GM12875 (cell line): ENCODE measurements around the gene KMO.

Experiments used
- H3K4me3 ChIP-seq: one replicate; pipeline ENCODE4 v1.5.1; 2011; ENCODE audit warnings: low read depth, low read length, control low read depth
- TF ChIP-seq, protein P1 (sequence below): IDR thresholded peaks from 2 replicates; pipeline ENCODE4 v1.5.1; 2011; ENCODE audit warnings: low read depth, mild to moderate bottlenecking, control low read depth, inconsistent platforms, low read length, moderate library complexity, borderline replicate concordance; ENCODE audit not compliant: insufficient read depth

KMO gene

DNA sequence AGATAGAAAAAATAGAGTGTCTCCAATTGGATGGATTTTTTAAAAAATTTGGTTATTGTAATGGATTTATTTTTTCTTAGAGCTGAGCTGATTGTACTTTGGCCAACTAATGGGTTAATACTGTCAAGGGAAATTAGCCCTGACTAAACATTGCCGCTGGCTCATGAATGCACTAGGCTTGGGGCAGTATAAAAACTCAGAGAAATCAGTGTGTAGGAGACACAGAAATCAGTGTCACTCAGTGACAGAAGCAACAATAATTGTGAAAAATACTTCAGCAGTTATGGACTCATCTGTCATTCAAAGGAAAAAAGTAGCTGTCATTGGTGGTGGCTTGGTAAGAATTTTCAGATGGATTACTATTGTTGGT, at the start of gene KMO:
TSS of gene KMO (plus strand) at position 217 of the 370 bp plus-strand sequence. CDS start at position 284, 67 bp downstream.
- peak within 1 kb of the TSS; percentile 38 for H3K4me3 ChIP-seq
- TF ChIP-seq, protein P1, sequence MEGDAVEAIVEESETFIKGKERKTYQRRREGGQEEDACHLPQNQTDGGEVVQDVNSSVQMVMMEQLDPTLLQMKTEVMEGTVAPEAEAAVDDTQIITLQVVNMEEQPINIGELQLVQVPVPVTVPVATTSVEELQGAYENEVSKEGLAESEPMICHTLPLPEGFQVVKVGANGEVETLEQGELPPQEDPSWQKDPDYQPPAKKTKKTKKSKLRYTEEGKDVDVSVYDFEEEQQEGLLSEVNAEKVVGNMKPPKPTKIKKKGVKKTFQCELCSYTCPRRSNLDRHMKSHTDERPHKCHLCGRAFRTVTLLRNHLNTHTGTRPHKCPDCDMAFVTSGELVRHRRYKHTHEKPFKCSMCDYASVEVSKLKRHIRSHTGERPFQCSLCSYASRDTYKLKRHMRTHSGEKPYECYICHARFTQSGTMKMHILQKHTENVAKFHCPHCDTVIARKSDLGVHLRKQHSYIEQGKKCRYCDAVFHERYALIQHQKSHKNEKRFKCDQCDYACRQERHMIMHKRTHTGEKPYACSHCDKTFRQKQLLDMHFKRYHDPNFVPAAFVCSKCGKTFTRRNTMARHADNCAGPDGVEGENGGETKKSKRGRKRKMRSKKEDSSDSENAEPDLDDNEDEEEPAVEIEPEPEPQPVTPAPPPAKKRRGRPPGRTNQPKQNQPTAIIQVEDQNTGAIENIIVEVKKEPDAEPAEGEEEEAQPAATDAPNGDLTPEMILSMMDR: no peak

DNA sequence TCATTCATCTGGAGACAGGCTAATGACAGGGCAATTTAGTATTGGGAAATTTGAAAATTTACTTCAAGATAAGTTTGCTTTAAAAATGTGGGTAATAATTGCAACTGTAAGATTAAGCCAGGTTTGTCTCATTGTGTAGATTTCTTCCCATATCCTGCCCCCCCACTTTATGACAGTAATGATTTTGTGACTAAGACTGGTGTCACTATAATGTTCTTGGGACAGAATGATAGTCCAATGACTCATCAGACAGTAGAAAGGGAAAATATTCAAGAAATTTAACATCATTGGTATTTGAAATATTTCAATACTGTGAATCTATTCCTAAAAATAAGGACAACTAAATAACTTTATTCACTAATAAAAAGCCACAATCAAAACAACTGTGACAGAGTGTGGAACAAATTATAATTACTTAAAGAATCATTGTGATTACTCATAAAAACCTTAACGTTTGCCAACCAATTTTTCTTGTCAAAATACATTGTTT, 49.4 kb upstream of the KMO start:
- H3K4me3 ChIP-seq: no peak overlapping the region
- TF ChIP-seq, protein P1: no peak

DNA sequence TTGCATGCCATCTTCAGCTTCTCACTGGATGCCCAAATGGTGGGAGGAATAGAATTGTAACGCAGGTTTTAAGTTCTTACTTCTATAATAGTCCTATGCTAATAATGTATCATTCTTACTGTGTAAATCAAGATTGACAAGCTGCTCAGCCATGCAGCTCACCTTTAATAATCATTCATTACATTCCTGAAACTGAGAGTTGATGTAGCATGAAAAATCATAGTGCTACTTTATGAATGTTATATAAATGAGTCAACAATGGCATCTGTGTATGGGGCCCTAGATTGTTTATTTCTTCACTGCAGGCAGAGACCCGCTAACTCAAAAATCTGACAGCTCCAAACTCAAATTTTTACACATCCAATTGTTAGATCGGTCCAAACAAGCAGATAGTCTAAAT, 47.0 kb upstream of the KMO start:
- TF ChIP-seq, protein P1: no peak
- no peak overlapping the region for H3K4me3 ChIP-seq

DNA sequence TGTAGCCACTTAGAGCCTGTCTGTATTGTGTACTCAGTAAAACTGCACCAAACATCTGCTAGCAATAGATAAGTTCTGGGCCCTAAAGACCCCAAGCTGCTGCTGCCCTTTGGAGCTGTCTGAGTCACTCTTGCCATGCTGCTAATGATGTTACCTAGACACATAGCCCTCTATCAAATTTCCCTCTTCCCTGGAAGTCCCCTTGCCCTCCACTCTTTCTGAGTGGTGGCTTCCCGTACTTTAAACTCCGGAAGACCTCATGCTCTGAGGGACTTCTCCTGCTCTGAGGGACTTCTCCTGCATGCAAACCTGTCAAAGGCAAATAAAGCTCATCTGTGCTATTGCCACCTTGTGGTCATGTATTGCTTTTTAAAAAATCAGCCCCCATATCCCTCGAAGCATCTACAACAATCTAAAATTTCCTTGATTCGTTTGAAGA, 46.6 kb upstream of the KMO start:
- no peak overlapping the region for H3K4me3 ChIP-seq
- TF ChIP-seq, protein P1: peak; percentile 46; the same call in 1 of the 2 replicates

DNA sequence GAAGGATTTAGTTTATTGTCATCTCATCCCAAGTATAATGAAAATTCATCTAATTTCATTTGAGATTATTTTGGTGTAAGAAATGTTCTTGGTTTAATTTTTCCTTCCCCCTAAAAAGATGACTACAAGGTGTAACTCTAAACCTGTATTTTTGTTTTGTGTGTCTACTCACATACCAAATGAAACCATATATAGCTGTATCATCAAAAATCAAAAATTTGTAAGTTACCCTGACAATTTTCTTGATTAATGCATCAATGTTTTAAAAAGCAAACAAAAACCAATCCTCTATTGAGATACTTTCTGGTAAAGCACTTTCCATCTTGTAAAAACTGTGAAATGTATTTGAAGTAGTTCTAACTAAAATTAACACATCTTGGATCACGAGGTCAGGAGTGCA, 43.4 kb upstream of the KMO start:
- H3K4me3 ChIP-seq: no peak overlapping the region
- TF ChIP-seq, protein P1: no peak

DNA sequence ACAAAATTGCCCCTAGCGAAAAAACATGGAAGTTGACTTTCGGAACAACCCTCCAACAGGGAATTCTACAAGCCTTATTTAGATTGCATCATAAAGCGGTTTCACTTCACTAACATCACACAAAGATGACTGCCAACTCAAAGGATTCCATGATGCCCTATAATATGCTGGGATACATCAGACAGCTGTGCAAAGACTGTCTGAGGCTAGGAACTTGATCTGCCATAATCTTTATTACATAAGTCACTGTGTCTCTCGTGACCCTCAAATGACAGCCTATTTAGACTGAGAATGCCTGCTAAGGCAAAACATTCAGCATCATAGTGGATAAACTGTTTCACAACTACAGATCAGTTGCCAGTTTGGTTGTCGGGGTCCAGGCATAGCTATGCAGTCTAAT, 36.4 kb upstream of the KMO start:
- no peak overlapping the region for H3K4me3 ChIP-seq

DNA sequence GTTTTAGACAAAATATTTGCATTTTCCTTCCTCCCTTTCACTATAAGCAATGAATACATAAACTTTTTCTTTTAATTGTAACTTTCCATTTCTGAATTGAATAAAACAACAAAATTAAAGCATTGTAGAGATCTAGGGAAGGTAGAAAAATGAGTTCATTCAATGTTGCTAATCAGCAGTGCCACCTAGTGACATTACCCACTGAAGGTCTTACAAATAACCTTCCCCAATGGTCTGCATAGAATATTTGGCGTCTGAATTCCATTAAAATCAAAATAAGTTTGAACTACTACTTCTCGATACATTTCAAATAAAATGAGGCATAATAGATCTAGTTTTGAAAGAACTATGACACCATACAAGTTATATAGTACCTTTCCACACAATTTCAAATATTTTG, 32.3 kb upstream of the KMO start:
- TF ChIP-seq, protein P1: peak; percentile 9; the same call in 1 of the 2 replicates
- H3K4me3 ChIP-seq: no peak overlapping the region

More for the DNA sequence above, 36.4 kb upstream of the KMO start:
- TF ChIP-seq, protein P1: no peak
